ENCODE measurements around the gene MBNL1.

DNA sequence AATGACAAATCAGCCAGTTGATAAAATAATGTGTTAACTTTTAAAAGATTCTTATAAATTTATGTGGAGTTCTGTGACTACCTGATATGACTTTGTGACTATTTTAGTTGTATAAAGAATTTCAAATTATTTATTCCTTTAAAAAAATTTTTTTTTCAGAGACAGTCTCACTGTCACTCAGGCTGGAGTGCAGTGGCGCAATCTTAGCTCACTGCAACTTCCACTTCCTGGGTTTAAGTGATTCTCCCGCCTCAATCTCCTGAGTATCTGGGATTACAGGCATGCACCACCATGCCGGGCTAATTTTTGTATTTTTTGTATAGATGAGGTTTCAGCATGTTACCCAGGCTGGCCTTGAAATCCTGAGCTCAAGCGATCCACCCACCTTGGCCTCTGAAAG lies 48.5 kb downstream of the MBNL1 start:
- no peak for TF ChIP-seq CTCF (conservative IDR thresholded peaks at IDR 0.05; ENCODE audit: low read depth, low read length)
- TF ChIP-seq EZH2 (IDR thresholded peaks at IDR 0.05; ENCODE audit: borderline replicate concordance, low read depth, low read length, poor library complexity, severe bottlenecking) = no peak
